Right lobe of liver (tissue), 6 donors: ENCODE data around the gene DMRTC2. TPM values are rescaled to one million over a fixed set of nuclear protein-coding genes. Genes with fewer than 3 reads are reported as not detected.

ENCODE experiments used
- ATAC-seq, 4 donors: fragments of 200-7000 bp; cut with Tn5 transposase; one replicate each; pipeline ENCODE4 v1.9.1; 2020; ENCODE audit warnings: mild to moderate bottlenecking in 4 of 4, moderate library complexity in 4 of 4
- DNase-seq, 3 donors: peaks; one replicate each; pipeline ENCODE4 v3.0.0-alpha.2; 2020
- H3K27ac ChIP-seq, 3 donors: fragments of 200-600 bp; one replicate each; pipeline ENCODE4 v1.8.0; 2022
- H3K27me3 ChIP-seq, 2 donors: fragments of 200-600 bp; one replicate each; pipeline ENCODE4 v1.8.0; 2022
- H3K36me3 ChIP-seq, 4 donors: fragments of 200-600 bp; sonication (generic) in 1 of 4; one replicate each; pipeline versions ENCODE4 v1.5.1 to v1.8.0; 2017 to 2022; ENCODE audit warnings: control low read depth in 1 of 4
- H3K4me1 ChIP-seq, 4 donors: fragments of 200-600 bp; sonication (generic) in 1 of 4; one replicate each; pipeline versions ENCODE4 v1.5.1 to v1.8.0; 2017 to 2022; ENCODE audit warnings: control low read depth in 1 of 4
- H3K4me3 ChIP-seq, 3 donors: fragments of 200-600 bp; one replicate each; pipeline ENCODE4 v1.8.0; 2022
- H3K9me3 ChIP-seq, 4 donors: fragments of 200-600 bp; sonication (generic) in 1 of 4; one replicate each; pipeline versions ENCODE4 v1.5.1 to v1.8.0; 2017 to 2022; ENCODE audit warnings: control low read depth in 1 of 4
- CTCF ChIP-seq, 4 donors: fragments of 200-600 bp in 3 of 4; fragments of 450-650 bp in 1 of 4; IDR thresholded peaks; one replicate each; pipeline versions ENCODE4 v1.5.1 to v1.8.0; 2016 to 2022; ENCODE audit warnings: antibody characterized with exemption in 4 of 4, mild to moderate bottlenecking in 2 of 4
- POLR2A ChIP-seq: fragments of 450-650 bp; IDR thresholded peaks from one replicate; pipeline ENCODE4 v1.6.1; 2017; ENCODE audit warnings: antibody characterized with exemption, mild to moderate bottlenecking
- WGBS: methylation state at CpG from one replicate; pipeline ENCODE4 v1.1.6; 2018; ENCODE audit warnings: low coverage, low lambda C conversion rate; ENCODE audit not compliant: insufficient coverage; ENCODE audit errors: missing lambda C conversion rate; 5-methylcytosine and 5-hydroxymethylcytosine counted together
- intact Hi-C, 2 donors: fragments of 100-400 bp; cut with DNase I; formaldehyde crosslinking; loops; one replicate each; pipeline versions ENCODE4 v1.11.2 to v1.14.1; 2022
- microRNA-seq, 2 donors: library from miRNA; unstranded; fragments of <30 nt; microRNA quantifications; one replicate each; pipeline ENCODE4, GENCODE V29; 2019 to 2020
- small RNA-seq, 2 experiments: library from RNA; depleted of rRNA; stranded (forward); fragments of <200 nt; gene quantifications; one replicate each; pipeline ENCODE3, GENCODE V24; 2016
- total RNA-seq, 6 experiments: library from RNA; depleted of rRNA in 2 of 6; stranded (reverse); fragments of >200 nt in 2 of 6; fragmentation: NEBNext Ultra II Directional in 3 of 6; extraction: Animal tissue kit (Norgen Biotek cat#: 25700) in 3 of 6; gene quantifications; one replicate each; pipeline versions ENCODE4 v1.1.0 to v1.2.4, GENCODE V29; 2016 to 2023
- donor health status: DM: no; HTN: yes; CAD: no.
- donor health status: DM: no; HTN: no; CAD: no.
- donor health status: DM: no; HTN: no; CAD: no.
- donor health status: DM: no; HTN: yes; CAD: no.
- donor health status: DM: no; HTN: yes; CAD: no.

The DMRTC2 gene
- total RNA-seq, 6 experiments from 2014 or later: not detected

GRCh38 chr19:41897820-41898219 lies 53.0 kb downstream of the DMRTC2 start:
- H3K9me3 ChIP-seq: no peaks in the 10 kb centered on the region
- TF ChIP-seq CTCF (IDR thresholded peaks at IDR 0.05): no peak
- TF ChIP-seq POLR2A: no peak
- ATAC-seq: no peak
- H3K4me1 ChIP-seq: no peaks in the 10 kb centered on the region
- H3K4me3 ChIP-seq: no peak overlapping the region
- H3K27me3 ChIP-seq: no peaks in the 10 kb centered on the region
- intact Hi-C loops: no loop called here
- H3K36me3 ChIP-seq: peaks cover 0 to 56% (median 37%) of the 10 kb centered on the region in 4 donors
- H3K27ac ChIP-seq: no peak overlapping the region
- 87% methylated on average over 12 of the region's 24 CpGs for WGBS
- DNase-seq: no peak

- Histone ChIP-seq H3K4me3 (no peak overlapping the region), H3K27ac (no peak overlapping the region), H3K36me3 (peaks cover 0 to 61% (median 40%) of the 10 kb centered on the region in 4 donors), H3K4me1 (no peaks in the 10 kb centered on the region), H3K27me3 (no peaks in the 10 kb centered on the region), H3K9me3 (no peaks in the 10 kb centered on the region)
- WGBS: 100% methylated on average over 1 of the region's 15 CpGs
- TF ChIP-seq CTCF (IDR thresholded peaks at IDR 0.05): no peak
- TF ChIP-seq POLR2A: no peak
- ATAC-seq (no peak), DNase-seq (no peak)
- intact Hi-C loops: no loop called here
Measured at GRCh38 chr19:41898235-41898634, 53.4 kb downstream of the DMRTC2 start.

Small RNAs within 50 kb of the gene (microRNA-seq; reads per million reads assigned to microRNA genes)
- gene MIR6797: 0 to 0.87 reads per million in 2 donors

Small RNAs within 50 kb of the gene (small RNA-seq; reads per million reads assigned to genes)
- 0 reads per million in 2 experiments for gene MIR6797

Other genes starting within 250 kb of the DMRTC2 start
- gene CEACAM4, start 218.0 kb upstream of the DMRTC2 start, total RNA-seq: 1 to 10 TPM in 2 of 6 experiments, under 1 TPM in 4; 0.29 to 3.4 (median 0.58) TPM
- gene CEACAM7, start 156.8 kb upstream of the DMRTC2 start, total RNA-seq: not detected
- gene CEACAM5, start 136.4 kb upstream of the DMRTC2 start, total RNA-seq: not detected
- gene CEACAM6, start 89.5 kb upstream of the DMRTC2 start, total RNA-seq: under 1 TPM in 4 of 6 experiments, not detected in 2; 0.18 to 0.44 (median 0.23) TPM
- under 1 TPM; 0.42 to 0.73 (median 0.51) TPM for gene CEACAM3, start 48.5 kb upstream of the DMRTC2 start, total RNA-seq
- gene LYPD4, start 359 bp upstream of the DMRTC2 start, total RNA-seq: not detected
- 100 to 1,000 TPM; 347 to 556 (median 499) TPM for gene RPS19, start 15.2 kb downstream of the DMRTC2 start, total RNA-seq
- gene CD79A, start 32.2 kb downstream of the DMRTC2 start, total RNA-seq: under 1 TPM in 4 of 6 experiments, not detected in 2; 0.18 to 0.71 (median 0.39) TPM
- 10 to 100 TPM; 25.3 to 39.7 (median 30.2) TPM for gene ARHGEF1, start 38.1 kb downstream of the DMRTC2 start, total RNA-seq
- gene ERFL, start 83.4 kb downstream of the DMRTC2 start, total RNA-seq: not detected
- gene RABAC1, start 114.3 kb downstream of the DMRTC2 start, total RNA-seq: 100 to 1,000 TPM in 2 of 6 experiments, 10 to 100 TPM in 4; 53.6 to 124 (median 75.8) TPM
- under 1 TPM in 2 of 6 experiments, not detected in 4; 0.07 TPM for gene ATP1A3, start 149.2 kb downstream of the DMRTC2 start, total RNA-seq
- gene GRIK5, start 225.2 kb downstream of the DMRTC2 start, total RNA-seq: under 1 TPM in 4 of 6 experiments, not detected in 2; 0.15 to 0.42 (median 0.17) TPM
- 1 to 10 TPM; 4.3 to 5.8 (median 4.7) TPM for gene ZNF574, start 231.1 kb downstream of the DMRTC2 start, total RNA-seq